Stimulated activated CD4-positive, alpha-beta T cell treated with anti-CD3 and anti-CD28 coated beads, Interleukin-2, amount 100 ng/mL, for 48 hours (primary cell): ENCODE data around the gene LMNTD2.
"Not testable (repeated sequence)": the region's sequence is repeated elsewhere in the genome, so short reads cannot be mapped to it uniquely, and the experiment has no call there.

Experiments used
- DNase-seq, 2 donors: peaks; one replicate each; pipeline ENCODE4 v3.0.0-alpha.2; 2020

LMNTD2 gene

GRCh38 chr11:586376-587316 is 26.1 kb upstream of the LMNTD2 start:
- no peak for DNase-seq

- no peak for DNase-seq
Observed at GRCh38 chr11:584287-584686, 23.7 kb upstream of the LMNTD2 start.

- no peak for DNase-seq
Observed at GRCh38 chr11:581752-582151, 21.2 kb upstream of the LMNTD2 start.

GRCh38 chr11:581342-581741 is 20.8 kb upstream of the LMNTD2 start:
- no peak for DNase-seq

- no peak for DNase-seq
Observed at GRCh38 chr11:579830-580601, 19.5 kb upstream of the LMNTD2 start.

GRCh38 chr11:578276-579035 is 17.9 kb upstream of the LMNTD2 start:
- DNase-seq = no peak

GRCh38 chr11:577611-577894 is 17.0 kb upstream of the LMNTD2 start:
- DNase-seq = no peak

- DNase-seq = no peak
Observed at GRCh38 chr11:576811-577610, 16.5 kb upstream of the LMNTD2 start.

GRCh38 chr11:575996-576768 is 15.6 kb upstream of the LMNTD2 start, which contains the start of gene PHRF1:
Gene PHRF1, plus strand, starts transcription at chr11:576470. Its CDS starts 5,043 bp downstream, at chr11:581513.
- peak; percentile 89 to 94 for DNase-seq

GRCh38 chr11:575313-575995 is 14.9 kb upstream of the LMNTD2 start:
- no peak for DNase-seq

- DNase-seq = no peak
Observed at GRCh38 chr11:574632-575312, 14.2 kb upstream of the LMNTD2 start.

- DNase-seq = not testable (repeated sequence)
Observed at GRCh38 chr11:574031-574570, 13.6 kb upstream of the LMNTD2 start.

- DNase-seq = no peak
Observed at GRCh38 chr11:573146-573759, 12.7 kb upstream of the LMNTD2 start.

GRCh38 chr11:571802-572185 is 11.3 kb upstream of the LMNTD2 start:
- no peak for DNase-seq

GRCh38 chr11:569158-569885 is 8.8 kb upstream of the LMNTD2 start:
- no peak for DNase-seq

- DNase-seq = peak; percentile 91 to 95
Observed at GRCh38 chr11:568306-569157, 8.0 kb upstream of the LMNTD2 start.

- no peak for DNase-seq
Observed at GRCh38 chr11:567629-568292, 7.2 kb upstream of the LMNTD2 start.
